ENCODE measurements around the gene CLCF1.

The CLCF1 gene

DNA sequence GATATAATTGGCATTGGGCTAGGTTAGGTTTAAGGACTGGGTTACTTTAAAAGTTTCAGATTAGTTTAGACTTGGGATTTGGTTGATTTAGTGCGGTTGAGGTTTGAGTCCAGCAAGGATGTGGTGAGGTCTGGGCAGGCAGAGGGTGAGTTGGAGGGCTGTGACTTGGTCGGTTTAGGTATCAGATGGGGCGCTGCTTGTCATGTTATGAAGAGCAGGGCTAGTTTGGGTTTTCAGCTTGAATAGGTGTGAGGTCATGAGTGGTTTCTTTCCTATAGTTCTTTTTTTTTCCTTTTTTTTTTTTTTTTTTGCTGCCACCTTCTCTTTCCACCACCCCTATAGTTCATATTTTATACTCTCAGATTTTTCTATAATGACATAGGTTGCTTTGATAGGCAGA lies 4.8 kb downstream of the CLCF1 start:
- no peak for DNase-seq (ENCODE audit: low read depth)
- TF ChIP-seq, protein P1, sequence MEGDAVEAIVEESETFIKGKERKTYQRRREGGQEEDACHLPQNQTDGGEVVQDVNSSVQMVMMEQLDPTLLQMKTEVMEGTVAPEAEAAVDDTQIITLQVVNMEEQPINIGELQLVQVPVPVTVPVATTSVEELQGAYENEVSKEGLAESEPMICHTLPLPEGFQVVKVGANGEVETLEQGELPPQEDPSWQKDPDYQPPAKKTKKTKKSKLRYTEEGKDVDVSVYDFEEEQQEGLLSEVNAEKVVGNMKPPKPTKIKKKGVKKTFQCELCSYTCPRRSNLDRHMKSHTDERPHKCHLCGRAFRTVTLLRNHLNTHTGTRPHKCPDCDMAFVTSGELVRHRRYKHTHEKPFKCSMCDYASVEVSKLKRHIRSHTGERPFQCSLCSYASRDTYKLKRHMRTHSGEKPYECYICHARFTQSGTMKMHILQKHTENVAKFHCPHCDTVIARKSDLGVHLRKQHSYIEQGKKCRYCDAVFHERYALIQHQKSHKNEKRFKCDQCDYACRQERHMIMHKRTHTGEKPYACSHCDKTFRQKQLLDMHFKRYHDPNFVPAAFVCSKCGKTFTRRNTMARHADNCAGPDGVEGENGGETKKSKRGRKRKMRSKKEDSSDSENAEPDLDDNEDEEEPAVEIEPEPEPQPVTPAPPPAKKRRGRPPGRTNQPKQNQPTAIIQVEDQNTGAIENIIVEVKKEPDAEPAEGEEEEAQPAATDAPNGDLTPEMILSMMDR (conservative IDR thresholded peaks at IDR 0.05; ENCODE audit: control insufficient read depth, insufficient read depth, low read depth, low read length), result no peak
- H3K4me3 ChIP-seq (ENCODE audit: control insufficient read depth, low read depth, low read length), result no peak overlapping the region

DNA sequence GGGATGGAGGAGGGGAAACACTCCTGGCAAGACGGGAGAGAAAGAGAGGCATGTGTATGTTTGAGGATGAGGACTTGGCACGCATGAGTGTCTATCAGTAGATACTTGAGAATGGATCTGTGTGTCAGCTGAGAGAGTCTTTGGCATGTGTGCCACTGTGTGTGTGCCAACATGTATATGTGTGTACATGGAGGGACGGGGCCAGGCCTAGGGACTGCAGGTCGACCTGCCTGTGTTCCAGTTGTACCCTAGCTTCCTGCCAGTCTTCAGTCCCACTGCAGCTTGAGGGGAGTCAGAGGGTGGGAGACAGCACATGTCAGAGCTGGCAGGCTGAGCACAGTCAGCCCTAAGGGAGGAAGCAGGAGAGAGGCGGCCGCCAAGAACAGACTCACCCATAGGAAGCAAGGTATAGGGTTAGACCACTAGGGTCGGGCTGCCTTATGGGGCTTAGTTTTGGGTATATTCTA lies 5.6 kb downstream of the CLCF1 start:
- no peak for DNase-seq (ENCODE audit: low read depth)
- H3K4me3 ChIP-seq (ENCODE audit: control insufficient read depth, low read depth, low read length), result no peak overlapping the region
- TF ChIP-seq, protein P1 (conservative IDR thresholded peaks at IDR 0.05; ENCODE audit: control insufficient read depth, insufficient read depth, low read depth, low read length), result no peak

DNA sequence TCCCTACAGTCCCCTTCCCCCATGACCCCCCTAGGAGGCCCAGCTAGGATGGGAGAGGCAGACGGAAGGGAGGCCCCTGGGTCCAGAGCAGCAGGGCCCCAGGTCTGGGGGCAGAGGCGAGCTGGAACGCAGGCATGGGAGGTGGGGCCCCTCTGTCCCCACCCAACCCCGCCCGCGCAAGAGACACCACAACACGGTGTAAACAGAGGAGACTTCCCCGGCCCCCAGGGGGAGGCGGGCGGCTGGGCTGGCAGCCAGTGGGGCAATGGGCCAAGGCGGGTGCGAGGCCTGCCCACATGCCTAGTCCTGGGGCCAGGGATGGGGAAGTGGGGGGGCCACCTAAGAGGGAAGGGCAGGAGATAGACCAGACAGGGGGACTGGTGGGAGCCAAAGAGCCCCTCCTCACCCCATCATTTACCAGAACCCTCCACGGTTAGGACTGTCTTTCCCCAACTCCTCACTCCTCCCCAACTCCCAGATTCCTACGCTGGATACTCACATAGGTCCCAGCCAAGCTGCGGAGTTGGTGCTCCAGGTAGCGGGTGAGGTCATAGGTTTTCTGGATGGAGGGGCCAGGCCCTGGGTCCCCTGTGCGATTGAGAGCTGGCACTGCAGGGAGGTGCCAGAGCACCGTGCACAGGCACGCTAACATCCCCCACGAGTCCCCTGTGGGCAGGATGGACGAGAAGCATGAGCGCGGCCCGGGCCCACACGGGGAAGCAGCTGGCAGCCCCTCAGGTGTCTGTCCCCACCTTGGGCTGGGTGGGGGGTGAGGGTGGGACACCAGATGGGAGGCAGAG lies 6.2 kb downstream of the CLCF1 start:
- TF ChIP-seq, protein P1 (conservative IDR thresholded peaks at IDR 0.05; ENCODE audit: control insufficient read depth, insufficient read depth, low read depth, low read length), result no peak
- DNase-seq (ENCODE audit: low read depth), result no peak

DNA sequence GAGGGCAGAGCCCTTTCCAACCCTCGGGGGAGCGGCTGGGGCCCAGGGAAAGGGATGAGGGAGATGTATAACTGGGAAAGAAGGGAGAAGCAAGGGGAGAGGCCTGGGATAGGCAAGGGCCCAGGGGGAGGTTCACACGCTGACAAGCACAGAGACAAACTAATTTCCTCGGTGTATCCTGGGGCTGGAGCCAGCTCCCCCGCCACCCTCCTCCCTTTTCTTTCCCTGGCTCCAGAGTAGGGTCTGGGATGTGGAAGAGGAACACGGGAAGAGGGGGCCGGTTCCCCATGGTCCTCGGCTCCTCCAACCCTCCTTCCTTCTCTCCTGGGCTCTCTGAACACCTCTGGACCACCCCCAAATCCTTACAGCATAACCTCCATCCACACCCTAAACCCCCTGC lies 6.9 kb downstream of the CLCF1 start:
- DNase-seq (ENCODE audit: low read depth), result no peak
- TF ChIP-seq, protein P1 (conservative IDR thresholded peaks at IDR 0.05; ENCODE audit: control insufficient read depth, insufficient read depth, low read depth, low read length), result no peak
- H3K4me3 ChIP-seq (ENCODE audit: control insufficient read depth, low read depth, low read length), result no peak overlapping the region

More for the DNA sequence above, 6.2 kb downstream of the CLCF1 start:
- H3K4me3 ChIP-seq (ENCODE audit: control insufficient read depth, low read depth, low read length), result no peak overlapping the region

DNA sequence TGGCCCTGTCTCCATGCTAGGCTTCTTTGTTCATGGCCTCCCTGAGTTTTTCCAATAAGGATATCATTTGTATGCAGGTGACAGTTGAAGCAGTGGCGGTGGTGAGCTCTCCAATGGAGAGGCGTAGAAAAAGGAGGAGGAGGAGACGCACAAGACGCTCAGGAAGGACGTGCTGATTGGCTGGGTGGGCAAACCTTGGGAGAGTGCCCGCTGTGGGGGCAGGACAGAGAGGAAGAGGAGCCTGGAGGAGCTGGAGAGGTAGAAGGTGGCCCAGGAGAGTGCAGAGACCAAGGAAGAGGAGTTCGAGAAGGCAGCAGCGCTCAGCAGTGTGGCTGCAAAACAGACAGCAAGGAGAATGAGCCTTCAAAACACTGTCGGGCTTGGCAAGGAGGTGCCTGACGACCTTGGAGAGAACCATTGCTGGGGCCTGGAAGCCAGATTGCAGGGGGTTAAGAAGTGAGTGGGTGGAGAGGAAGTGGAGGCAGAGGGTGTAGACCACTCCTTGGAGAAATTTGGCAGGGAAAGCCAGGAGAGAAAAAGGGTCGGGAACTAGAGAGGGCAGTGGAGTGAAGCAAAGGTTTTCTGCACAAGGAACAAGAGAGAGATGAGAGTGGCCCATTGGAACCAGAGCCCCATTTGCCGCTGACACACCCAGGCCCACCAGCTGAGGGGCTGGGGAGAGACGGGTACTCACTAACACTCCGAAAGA lies 7.5 kb downstream of the CLCF1 start:
- no peak for DNase-seq (ENCODE audit: low read depth)
- TF ChIP-seq, protein P1 (conservative IDR thresholded peaks at IDR 0.05; ENCODE audit: control insufficient read depth, insufficient read depth, low read depth, low read length), result no peak
- H3K4me3 ChIP-seq (ENCODE audit: control insufficient read depth, low read depth, low read length), result no peak overlapping the region

DNA sequence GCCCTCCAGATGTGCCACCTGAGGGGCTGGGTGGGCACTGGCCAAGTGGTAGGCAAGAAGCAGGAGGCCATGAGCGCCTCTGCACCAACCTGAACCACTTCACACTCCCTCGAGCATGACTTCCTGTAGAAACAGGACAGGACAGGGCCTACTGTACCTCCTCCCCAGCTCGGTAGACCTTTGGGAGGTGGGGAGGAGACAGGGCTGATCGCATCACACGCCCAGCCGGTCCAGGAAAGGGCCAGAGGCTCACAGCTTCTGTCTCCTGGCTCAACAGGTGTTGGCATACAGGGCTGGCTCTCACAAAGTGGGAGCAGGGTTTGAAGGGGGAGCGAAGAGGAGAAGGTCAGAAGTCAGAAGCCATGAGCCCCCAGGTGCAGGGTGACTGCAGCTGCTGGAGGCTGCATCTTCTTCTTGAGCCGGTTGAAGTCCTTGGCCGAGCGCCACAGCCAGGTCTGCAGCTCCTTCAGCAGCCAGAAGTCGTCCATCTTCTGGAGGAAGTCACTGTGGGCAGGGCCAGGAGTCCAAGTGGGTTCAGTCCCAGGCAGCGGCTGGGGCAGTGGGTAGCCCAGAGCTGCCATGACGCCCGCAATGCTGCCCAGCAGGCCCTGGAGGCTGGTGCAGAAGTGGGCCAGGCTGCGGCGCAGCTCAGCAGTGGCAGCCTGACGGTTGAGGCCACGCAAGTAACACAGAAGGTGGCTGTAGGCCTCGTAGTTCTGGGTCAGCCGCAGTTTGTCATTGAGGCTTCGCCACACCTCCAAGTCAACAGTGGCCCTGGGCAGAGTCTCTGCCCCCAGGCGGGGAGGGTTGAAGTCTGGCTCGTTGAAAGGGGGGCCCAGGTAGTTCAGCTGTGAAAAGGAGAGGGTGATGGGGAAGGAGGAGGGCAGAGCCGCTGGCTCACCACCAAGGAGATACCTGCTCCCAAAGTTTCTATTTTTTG lies 8.3 kb downstream of the CLCF1 start:
- DNase-seq (ENCODE audit: low read depth), result no peak
- TF ChIP-seq, protein P1 (conservative IDR thresholded peaks at IDR 0.05; ENCODE audit: control insufficient read depth, insufficient read depth, low read depth, low read length), result no peak
- no peak overlapping the region for H3K4me3 ChIP-seq (ENCODE audit: control insufficient read depth, low read depth, low read length)

Data from fibroblast of mammary gland (primary cell).